OCI-LY7 (cell line): ENCODE data around the gene POM121L2.

Experiments
- EZH2phosphoT487 ChIP-seq: fragments of 200-600 bp; sonication (generic); IDR thresholded peaks from 2 replicates; pipeline ENCODE4 v1.6.1; 2018; ENCODE audit warnings: low read depth, borderline replicate concordance, mild to moderate bottlenecking, mixed run types, antibody characterized with exemption, low read length, moderate library complexity, mixed read lengths
- TF ChIP-seq, protein P1 (sequence below): fragments of 200-600 bp; sonication (generic); conservative IDR thresholded peaks from 2 replicates; pipeline ENCODE4 v1.5.1; 2014; ENCODE audit warnings: mild to moderate bottlenecking, antibody characterized with exemption, low read length, moderate library complexity, mixed read lengths

DNA sequence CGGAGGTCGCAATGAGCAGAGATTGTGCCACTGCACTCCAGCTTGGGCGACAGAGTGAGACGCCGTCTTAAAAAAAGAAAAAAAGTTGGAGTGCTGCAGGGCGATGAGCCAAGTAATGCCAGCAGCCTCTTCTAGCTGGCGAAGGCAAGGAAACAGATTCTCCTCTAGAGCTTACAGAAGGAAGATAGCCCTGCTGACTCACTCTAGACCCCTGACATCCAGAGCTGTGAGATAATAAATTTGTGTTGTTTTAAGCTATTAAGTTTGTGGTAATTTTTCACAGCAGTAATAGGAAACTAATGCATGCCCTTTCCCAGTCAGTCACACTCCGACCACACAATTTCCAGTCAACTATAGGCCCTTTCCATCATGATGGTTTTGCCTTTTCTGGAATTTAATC lies 48.2 kb downstream of the POM121L2 start:
- TF ChIP-seq, protein P1, sequence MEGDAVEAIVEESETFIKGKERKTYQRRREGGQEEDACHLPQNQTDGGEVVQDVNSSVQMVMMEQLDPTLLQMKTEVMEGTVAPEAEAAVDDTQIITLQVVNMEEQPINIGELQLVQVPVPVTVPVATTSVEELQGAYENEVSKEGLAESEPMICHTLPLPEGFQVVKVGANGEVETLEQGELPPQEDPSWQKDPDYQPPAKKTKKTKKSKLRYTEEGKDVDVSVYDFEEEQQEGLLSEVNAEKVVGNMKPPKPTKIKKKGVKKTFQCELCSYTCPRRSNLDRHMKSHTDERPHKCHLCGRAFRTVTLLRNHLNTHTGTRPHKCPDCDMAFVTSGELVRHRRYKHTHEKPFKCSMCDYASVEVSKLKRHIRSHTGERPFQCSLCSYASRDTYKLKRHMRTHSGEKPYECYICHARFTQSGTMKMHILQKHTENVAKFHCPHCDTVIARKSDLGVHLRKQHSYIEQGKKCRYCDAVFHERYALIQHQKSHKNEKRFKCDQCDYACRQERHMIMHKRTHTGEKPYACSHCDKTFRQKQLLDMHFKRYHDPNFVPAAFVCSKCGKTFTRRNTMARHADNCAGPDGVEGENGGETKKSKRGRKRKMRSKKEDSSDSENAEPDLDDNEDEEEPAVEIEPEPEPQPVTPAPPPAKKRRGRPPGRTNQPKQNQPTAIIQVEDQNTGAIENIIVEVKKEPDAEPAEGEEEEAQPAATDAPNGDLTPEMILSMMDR: no peak
- TF ChIP-seq EZH2phosphoT487: no peak
